HUDEP-2 (cell line): ENCODE results near the gene IPMK.
"Not testable (repeated sequence)": the region's sequence is repeated elsewhere in the genome, so short reads cannot be mapped to it uniquely, and the experiment has no call there.

Source experiments
- DNase-seq, 76 experiments: peaks; one replicate each; lab custom pipeline; 2025; ENCODE audit not compliant: unreplicated experiment in 76 of 76; lab: John Stamatoyannopoulos, UW

The IPMK gene

DNA sequence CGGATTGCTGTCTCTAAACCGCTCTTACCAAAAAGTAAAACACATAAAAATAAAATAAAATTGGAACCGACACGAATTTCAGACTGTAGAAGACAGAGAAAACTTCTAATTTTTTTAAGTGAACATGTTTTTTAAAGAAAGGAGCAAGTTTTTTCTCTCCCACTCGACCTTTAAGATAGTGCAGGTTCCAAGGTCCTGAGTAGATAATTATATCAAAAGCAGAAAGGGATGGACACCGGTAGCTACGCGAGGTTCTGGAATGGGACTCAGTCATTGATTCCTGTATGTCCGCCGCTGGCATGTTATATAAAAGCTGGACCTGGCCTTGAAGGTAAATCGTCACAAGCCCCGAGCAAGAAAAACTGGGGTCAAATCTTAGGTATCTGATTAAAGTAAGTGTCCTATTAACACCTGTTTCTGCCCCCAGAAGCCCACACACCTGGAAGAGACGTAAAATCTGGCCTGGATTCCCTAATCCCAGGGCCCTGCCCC is 806 bp upstream of the IPMK start:
- DNase-seq, result peak in 3 of 76 experiments; percentile 27 to 80 (median 51)

DNA sequence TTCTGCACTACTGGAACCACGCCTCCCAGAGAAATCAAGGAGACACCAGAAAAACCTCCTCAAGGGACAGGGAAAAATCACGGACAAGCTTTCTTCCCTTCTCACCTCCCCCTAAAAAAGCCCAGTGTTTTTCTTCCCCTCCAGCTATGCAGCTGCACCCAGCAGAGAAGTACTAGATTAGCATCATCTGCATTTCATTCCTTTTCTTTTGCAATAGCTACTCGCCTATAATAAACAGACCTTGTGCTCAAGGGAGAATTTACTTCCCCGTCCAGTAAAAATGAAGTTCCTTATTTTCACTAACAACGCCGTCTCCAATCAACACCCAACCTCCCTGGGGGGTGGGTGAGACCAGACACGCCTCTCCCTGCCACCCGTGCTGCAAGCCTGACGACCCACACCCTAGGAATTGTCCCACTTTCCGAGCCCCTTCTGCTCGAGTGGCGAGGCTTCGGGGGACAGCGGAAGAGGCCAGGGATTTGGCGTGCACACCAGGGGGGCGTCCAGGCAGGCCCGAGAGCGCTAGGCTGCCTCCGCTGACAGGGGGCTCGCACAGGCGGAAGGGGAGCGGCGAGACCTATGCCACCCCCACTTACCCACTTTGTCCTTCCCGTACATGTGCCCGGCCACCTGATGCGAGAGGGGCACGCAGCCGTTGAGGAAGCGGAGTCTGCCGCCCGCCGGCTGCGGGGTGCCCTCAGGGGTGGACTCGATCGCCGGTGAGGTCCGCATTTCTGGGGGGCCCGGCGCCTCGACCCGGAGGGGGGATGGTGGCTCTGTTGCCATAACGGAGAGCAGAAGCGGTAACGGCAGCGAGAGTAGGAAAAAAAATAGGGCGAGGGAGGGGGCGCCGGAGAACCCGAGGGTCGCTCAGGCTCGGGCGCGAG is 625 bp downstream of the IPMK start:
- DNase-seq, result peak in 26 of 76 experiments; percentile 1 to 38 (median 23)

DNA sequence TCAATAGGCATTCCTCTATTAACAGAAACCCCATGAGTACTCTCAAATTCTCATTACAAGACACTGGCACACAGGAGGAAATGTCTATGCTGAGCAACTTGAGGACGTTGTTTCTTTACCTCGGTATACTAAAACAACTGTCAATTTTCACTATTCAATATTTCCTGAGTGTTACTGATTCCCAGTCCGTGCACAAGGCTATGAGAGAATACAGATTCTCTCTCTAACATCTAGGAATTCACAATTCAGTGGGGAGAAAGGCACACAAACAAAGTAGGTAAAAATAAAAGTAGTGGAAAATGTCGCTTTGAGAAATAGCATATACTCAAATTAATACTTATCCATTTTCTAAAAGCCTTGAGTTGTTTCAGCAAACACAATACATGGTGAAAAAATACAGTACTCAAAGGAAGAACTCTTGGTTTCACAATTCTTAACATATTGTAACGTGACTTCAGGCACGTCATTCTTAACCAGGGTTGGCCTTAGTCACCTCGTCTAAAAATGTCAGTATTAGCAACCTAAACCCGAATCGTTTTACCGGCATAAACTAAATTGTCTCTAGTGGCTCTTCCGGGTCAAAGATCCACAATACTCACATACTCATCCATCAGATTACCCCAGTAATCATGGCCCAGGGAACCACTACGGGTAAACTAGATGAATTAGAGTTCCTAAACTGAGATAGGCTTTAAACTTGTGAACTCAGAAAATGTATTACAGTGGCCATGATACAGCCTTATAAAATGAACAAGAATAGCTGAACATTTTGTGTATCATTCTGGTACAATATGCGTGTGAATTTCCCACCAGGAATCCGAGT is 1.5 kb downstream of the IPMK start:
- peak in 5 of 76 experiments; percentile 1 to 18 (median 10) for DNase-seq

DNA sequence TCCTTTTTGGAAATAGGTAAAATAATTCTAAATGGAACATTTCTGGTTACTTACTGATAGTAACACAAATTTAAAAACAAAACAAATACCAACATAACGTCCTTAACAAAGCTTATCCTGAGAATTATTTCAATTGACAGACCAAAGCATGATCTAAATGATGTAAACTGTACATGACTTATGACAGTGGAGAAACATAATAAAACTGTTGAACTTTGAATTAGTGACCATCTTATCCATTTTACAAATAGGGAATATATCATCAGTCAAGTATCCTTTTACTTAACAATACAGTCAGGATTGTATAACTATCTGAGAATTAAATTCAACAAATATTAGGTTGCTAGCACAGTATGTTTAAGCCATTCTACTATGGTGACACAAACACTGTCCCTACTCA is 2.4 kb downstream of the IPMK start:
- no peak for DNase-seq

DNA sequence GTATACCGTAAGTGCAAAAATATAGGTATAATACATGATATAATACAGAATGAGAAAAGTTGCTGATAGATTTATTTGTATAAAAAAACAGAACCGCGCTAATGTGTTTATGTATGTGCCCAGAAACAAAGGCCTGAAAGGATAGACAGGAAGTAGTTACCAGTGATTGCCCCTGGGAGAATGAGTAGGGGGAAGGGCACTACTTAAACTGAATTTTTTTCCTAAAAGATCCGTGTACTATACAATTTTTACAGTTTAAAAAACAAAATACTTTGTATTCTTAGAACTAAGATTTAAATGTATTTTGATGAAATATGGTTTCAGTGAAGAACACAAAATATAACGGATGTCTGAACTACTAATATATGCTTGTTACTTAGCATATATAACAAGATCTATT is 2.9 kb downstream of the IPMK start:
- DNase-seq, result peak in 3 of 76 experiments; percentile 6 to 25 (median 16)

DNA sequence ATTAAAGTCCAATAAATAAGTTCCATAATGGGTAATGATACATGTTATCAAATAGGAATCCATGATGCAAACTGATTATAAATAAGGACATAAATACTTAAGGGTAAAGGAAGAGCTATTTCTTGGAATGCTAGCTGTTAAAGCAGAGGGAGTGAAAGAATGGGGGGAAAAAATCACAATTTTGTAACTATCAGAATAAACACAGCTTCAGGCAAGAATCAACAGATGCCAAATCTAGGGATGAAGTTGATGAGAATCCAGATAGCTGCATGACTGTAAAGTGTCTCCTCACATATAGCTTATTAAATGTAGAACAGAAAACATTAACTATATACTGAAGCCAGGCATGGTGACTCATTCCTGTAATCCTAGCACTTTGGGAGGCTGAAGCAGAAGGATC is 4.9 kb downstream of the IPMK start:
- DNase-seq, result no peak

DNA sequence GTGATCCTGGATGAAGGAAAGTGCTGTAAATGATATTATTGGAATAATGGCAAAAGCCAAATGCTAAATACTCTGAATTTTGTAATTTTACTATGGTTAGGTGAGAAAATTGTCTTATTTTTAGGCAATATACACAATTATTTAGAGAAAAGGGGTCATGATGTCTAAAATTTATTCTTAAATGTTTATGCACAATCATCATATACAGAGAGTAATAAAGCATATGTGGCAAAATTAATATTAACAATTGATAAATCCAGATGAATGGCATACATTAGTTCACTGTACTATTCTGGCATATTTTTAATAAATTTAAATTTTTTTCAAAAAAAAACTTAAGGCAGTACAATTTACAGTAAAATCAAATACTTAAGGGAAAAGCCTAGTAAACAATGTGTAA is 7.4 kb downstream of the IPMK start:
- DNase-seq, result no peak

DNA sequence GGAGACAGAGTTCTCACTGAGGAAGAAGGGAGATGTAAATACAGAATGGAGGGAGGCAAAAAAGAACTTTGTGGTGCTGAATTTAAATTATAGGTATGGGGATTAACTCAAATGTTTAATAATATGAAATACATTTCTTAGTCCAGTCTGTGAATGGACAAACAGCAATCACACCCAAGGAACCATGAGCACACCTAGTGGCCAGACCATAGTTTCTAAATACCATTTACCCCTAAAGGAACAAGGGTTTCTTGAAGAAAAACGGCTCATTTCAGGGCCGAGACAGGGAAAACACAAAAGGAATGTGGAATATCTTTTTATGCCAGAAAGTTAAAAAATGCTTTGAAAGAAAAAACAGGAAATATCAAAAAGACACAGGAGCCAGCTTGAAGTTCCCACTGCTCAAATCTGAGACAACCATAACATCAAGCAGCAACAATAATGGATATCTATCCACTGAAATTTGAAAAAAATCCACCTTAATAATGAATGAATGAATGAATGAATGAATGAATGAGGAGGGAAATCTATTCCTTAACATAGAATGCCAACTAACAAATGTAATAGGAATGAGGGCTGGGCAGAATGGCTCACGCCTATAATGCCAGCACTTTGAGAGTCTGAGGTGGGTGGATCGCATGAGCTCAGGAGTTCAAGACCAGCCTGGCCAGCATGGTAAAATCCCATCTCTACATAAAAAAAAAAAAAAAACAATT is 8.6 kb downstream of the IPMK start:
- no peak for DNase-seq

DNA sequence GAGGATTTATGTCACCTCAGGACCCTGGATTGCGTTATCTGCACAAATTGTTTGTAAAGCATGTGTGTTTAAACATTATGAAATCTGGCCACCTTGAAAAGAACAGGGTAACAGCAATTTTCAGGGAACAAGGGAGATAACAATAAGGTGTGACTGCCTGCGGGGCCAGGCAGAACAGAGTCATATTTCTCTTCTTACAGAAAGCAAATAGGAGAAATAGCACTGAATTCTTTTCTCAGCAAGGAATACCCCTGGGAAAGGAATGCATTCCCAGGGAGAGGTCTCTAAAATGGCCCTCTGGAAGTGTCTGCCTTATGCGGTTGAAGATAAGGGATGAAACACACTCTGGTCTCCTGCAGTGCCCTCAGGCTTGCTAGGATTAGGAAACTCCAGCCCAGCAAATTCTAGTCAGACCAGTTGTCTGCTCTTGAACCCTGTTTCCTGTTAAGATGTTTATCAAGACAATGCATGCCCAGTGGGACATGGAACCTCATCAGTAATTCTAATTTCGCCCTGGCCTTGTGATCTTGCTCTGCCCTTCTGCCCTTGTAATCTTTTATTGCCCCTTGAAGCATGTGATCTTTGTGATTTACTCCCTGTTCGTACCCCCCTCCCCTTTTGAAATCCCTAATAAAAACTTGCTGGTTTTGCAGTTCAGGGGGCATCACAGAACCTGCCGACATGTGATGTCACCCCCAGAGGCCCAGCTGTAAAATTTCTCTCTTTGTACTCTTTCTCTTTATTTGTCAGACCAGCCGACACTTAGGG is 11.5 kb downstream of the IPMK start:
- not testable (repeated sequence) for DNase-seq

DNA sequence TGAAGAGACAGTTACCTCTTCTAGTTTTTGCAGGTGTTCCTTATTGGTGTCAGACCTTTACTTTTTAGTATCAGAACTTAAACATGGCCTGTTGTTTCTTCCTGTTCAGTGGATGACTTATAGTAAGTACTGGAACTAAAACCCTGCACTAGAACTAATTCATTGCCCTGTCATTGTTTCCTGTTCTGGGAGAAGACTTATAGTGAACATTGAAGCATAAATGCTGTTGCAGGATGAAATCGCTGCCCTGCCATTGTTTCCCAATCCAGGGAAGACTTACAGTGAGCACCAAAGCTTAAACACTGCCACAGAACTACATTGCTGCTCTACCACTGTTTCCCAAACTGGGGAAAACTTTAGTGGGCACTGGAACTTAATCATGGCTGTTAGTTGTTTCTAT is 13.1 kb downstream of the IPMK start:
- no peak for DNase-seq

DNA sequence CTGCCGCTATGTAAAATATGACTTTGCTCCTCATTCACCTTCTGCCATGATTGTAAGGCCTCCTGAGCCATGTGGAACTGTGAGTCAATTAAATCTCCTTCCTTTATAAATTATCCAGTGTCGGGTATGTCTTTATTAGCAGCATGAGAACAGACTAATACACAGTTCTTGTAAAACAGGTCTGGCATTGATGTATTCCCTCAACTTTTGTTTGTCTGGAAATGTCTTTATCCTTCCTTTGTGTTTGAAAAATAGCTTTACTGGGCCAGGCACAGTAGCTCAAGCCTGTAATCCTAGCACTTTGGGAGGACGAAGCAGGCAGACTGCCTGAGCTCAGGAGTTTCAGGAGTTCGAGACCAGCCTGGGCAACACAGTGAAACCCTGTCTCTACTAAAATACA is 14.5 kb downstream of the IPMK start:
- no peak for DNase-seq

DNA sequence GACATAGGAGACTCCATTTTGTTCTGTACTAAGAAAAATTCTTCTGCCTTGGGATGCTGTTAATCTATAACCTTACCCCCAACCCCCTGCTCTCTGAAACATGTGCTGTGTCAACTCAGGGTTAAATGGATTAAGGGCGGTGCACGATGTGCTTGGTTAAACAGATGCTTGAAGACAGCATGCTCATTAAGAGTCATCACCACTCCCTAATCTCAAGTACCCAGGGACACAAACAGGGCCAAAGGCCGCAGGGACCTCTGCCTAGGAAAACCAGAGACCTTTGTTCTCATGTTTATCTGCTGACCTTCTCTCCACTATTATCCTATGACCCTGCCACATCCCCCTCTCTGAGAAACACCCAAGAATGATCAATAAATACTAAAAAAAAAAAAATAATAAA is 23.0 kb downstream of the IPMK start:
- DNase-seq, result not testable (repeated sequence)

DNA sequence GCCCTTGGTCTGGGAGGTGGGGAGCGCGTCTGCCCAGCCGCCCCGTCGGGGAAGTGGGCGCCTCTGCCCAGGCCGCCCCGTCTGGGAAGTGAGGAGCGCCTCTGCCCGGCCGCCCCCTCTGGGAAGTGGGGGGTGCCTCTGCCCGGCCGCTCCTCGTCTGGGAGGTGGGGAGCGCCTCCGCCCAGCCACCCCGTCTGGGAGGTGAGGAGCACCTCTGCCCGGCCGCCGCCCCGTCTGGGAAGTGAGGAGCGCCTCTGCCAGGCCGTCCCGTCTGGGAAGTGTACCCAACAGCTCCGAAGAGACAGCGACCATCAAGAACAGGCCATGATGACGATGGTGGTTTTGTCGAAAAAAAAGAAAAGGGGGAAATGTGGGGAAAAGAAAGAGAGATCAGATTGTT is 23.5 kb downstream of the IPMK start:
- not testable (repeated sequence) for DNase-seq

DNA sequence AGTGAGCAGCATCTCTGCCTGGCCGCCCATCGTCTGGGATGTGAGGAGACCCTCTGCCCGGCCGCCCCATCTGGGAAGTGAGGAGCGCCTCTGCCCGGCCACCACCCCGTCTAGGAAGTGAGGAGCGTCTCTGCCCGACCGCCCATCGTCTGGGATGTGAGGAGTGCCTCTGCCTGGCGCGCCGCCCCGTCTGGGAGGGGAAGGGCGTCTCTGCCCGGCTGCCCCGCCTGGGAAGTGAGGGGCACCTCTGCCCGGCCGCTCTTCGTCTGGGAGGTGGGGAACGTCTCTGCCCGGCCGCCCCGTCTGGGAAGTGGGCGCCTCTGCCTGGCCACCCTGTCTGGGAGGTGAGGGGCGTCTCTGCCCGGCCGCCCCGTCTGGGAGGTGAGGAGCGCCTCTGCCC is 23.9 kb downstream of the IPMK start:
- DNase-seq, result not testable (repeated sequence)

DNA sequence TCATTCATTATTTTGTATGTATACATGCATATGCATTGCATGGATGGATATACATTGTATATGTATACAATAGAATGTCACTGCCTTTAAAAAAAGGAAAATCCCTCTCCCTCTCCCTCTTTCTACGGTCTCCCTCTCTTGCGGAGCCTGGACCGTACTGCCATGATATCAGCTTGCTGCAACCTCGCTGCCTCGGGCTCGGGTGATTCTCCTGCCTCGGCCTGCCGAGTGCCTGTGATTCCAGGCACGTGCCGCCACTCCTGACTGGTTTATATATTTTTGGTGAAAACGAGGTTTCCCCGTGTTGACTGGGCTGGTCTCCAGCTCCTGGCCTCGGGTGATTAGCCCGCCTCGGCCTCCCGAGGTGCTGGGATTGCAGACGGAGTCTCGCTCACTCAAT is 24.4 kb downstream of the IPMK start:
- no peak for DNase-seq

DNA sequence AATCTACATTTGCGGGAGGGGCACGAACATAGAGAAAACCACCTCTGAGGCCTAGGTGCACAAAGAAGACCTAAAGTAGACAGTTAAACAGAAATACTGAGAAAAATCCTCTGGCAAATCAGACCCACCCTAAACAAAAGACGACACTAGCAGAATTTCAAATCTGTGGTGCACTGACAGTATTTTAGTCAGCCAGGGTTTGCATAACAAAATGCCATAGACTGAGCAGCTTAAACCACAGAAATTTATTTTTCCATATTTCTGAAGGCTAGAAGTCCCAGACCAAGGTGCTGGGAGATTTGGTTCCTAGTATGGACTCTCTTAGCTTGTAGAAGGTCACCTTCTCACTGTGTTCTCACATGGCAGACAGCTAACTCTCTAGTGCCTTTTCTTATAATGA is 26.3 kb downstream of the IPMK start:
- DNase-seq, result no peak

DNA sequence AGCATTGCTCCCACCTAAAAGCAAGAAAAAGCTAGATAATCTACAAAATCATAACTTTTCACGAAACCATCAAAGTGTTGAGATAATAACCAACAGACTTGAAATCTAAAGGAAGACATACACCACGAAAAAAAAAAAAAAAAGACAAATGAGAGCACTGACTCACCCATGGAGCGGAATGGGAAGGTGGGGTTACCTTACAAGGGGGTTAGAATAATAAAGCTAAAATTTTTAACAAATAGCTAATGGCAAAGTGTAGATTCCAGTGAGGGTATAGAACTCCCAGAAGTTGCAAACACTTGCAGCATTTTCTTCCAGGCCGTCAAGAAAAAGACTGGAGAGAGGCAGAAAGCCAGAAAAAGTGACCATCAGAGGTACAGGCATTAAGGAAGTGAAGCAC is 27.2 kb downstream of the IPMK start:
- no peak for DNase-seq

DNA sequence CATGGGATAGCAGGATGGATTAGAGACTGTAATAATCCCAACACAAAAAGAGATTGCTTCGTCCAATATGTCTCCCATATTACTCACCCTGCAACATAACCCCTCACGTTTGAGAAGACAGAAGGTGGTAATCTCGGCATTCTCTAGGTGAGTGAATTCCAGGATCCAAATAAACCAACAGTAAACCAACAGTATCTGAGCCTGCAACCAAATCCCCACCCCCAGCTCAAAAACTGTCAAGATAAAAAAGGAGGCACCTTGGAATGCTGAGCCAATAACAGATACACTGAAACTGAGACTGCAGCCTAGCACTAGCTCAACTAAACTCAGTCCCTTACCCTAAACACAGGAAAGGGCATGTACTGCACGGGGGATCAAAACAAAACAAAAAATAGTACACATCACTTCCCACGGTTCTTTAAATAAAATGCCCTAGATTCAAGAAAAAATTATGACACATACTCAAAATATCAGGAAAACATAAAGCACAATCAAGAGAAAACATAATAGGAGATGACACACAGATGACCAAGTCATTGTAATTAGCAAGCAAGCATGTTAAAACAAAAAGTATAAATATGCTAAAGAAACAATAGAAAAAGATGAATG is 28.0 kb downstream of the IPMK start:
- no peak for DNase-seq

DNA sequence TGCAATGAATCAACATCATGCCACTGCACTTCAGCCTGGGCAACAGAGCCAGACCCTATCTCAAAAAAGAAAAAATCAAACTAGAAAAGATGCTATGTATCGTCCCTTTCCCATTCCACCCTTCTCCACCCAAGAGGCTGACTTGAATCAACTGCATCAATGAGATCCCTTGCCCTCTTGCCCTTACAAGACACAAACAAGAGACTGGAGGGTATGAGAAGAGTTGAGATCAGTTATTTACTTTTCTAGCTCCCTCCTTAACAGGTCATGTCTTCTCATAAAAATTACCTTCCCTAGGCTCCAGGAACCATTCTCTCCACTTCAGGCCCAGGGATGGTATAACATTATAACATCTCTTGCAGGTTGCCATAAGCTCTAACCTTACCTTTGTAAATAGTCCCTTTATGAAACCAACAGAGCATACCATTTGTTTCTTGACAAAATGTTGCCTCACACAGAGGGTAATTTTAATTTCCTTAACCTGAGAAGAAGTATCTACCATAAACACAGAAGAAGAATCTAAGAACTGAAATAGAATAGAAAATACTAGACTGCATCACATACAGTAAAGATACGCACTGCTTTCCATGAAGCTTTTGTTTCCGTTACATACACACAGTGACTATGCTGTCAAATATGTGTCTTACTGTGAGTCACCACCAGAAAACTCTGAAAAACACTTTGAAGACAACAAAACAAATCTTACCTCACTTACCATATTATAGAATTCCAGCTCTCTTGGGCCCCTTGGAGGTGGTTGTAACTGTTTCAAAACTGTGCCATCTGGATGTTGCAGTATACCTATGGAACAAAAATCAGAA is 30.5 kb downstream of the IPMK start:
- no peak for DNase-seq
